Measurements from ENCODE around the gene EPHB2.

DNA sequence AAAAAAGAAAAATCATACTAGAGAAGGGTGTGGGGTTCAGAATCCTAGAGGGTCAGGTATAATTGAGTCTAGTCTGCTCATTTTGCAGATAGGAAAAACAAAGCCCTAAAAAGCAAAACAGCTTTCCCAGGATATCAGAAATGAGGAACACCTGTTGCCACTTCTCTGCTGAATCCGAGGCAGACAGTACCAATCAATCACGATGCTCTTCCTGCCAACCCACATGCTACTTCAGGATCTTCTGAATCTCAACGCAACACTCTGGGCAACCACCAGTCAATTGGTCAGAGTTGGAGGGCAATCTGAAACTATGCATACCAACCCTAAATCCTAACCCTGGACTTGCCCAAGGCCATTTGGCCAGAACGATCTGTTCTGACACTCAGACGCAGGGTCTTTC, 128.3 kb downstream of the EPHB2 start:
- TF ChIP-seq, protein P1, sequence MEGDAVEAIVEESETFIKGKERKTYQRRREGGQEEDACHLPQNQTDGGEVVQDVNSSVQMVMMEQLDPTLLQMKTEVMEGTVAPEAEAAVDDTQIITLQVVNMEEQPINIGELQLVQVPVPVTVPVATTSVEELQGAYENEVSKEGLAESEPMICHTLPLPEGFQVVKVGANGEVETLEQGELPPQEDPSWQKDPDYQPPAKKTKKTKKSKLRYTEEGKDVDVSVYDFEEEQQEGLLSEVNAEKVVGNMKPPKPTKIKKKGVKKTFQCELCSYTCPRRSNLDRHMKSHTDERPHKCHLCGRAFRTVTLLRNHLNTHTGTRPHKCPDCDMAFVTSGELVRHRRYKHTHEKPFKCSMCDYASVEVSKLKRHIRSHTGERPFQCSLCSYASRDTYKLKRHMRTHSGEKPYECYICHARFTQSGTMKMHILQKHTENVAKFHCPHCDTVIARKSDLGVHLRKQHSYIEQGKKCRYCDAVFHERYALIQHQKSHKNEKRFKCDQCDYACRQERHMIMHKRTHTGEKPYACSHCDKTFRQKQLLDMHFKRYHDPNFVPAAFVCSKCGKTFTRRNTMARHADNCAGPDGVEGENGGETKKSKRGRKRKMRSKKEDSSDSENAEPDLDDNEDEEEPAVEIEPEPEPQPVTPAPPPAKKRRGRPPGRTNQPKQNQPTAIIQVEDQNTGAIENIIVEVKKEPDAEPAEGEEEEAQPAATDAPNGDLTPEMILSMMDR (tag by site-specific recombination; IDR thresholded peaks at IDR 0.05) = no peak
- no peak for TF ChIP-seq MZF1 (tag by site-specific recombination; IDR thresholded peaks at IDR 0.05; ENCODE audit: borderline replicate concordance)
- TF ChIP-seq, protein P2, sequence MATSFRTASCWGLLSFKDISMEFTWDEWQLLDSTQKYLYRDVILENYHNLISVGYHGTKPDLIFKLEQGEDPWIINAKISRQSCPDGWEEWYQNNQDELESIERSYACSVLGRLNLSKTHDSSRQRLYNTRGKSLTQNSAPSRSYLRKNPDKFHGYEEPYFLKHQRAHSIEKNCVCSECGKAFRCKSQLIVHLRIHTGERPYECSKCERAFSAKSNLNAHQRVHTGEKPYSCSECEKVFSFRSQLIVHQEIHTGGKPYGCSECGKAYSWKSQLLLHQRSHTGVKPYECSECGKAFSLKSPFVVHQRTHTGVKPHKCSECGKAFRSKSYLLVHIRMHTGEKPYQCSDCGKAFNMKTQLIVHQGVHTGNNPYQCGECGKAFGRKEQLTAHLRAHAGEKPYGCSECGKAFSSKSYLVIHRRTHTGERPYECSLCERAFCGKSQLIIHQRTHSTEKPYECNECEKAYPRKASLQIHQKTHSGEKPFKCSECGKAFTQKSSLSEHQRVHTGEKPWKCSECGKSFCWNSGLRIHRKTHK (tag by site-specific recombination; IDR thresholded peaks at IDR 0.05) = no peak
- TF ChIP-seq ZNF24 (tag by site-specific recombination; IDR thresholded peaks at IDR 0.05) = no peak
- TF ChIP-seq, protein P3, sequence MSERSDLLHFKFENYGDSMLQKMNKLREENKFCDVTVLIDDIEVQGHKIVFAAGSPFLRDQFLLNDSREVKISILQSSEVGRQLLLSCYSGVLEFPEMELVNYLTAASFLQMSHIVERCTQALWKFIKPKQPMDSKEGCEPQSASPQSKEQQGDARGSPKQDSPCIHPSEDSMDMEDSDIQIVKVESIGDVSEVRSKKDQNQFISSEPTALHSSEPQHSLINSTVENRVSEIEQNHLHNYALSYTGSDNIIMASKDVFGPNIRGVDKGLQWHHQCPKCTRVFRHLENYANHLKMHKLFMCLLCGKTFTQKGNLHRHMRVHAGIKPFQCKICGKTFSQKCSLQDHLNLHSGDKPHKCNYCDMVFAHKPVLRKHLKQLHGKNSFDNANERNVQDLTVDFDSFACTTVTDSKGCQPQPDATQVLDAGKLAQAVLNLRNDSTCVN (tag by site-specific recombination; optimal IDR thresholded peaks at IDR 0.05) = no peak
- no peak for TF ChIP-seq ZNF341 (tag by site-specific recombination; IDR thresholded peaks at IDR 0.05; ENCODE audit: low read depth)
- TF ChIP-seq ZNF626 (tag by site-specific recombination; IDR thresholded peaks at IDR 0.05) = no peak

Measured in HEK293 (cell line).